HG03520 (cell line): ENCODE data around the gene TDG.

ENCODE experiments used
- ATAC-seq: cut with Tn5 transposase; IDR thresholded peaks from one replicate; pipeline ENCODE4 v1.9.1; 2021; ENCODE audit warnings: mild to moderate bottlenecking, moderate library complexity; ENCODE audit not compliant: unreplicated experiment

The TDG gene

DNA sequence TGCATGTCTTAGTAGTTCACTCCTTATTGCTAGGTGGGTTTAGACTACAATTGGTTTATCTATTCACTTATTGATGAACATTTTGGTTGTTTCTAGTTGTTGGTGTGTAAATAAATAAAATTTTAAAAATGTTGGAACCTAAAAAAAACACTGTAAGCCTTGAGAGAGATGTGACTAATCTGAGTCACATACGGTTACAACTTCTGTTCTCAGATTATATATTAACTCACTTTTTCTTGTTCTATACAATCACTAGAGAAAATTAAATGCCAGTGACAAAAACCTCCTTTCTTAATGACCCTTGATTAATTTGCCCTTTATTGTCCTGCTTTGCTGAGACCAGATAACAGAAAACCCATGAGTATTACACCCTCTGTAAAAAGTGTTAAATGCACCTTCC lies 7.1 kb upstream of the TDG start:
- no peak for ATAC-seq

DNA sequence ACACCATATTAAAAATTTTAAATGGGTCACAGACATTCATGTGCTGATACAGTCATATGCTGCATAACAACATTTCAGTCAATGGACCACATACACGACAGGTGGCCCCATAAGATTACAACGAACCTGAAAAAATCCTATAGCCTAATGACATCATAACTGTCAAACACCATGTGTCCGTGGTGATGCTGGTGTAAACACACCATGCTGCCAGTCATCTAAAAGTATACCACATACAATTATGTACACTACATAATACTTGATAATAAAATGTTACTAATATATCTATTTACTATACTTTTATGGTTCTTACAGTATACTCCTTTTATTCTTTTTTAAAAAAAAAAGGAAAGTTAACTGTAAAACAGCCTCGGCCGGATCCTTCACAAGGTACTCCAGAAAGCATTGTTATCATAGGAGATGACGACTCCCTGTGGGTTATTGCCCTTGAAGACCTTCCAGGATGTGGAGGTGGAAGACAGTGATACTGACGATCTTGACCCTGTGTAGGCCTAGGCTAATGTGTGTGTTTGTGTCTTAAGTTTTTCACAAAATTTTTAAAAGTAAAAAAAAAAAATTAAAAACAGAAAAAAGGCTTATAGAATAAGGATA lies 5.0 kb upstream of the TDG start:
- no peak for ATAC-seq

DNA sequence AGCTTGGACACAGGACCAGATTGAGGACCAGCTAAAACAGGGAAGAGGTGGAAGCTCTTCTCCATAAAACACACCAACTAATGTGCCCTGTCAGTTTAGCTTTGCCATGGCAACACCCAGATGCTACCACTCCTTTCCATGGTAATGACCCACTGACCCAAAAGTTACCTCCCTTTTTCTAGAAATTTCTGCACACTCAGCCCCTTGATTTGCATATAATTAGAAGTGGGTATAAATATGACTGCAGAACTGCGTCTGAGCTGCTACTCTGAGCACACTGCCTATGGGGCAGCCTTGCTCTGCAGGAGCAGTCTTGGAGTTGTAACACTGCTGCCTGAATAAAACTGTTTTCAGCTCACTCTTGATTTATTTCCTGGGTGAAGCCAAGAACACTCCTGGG lies 3.2 kb upstream of the TDG start:
- no peak for ATAC-seq

DNA sequence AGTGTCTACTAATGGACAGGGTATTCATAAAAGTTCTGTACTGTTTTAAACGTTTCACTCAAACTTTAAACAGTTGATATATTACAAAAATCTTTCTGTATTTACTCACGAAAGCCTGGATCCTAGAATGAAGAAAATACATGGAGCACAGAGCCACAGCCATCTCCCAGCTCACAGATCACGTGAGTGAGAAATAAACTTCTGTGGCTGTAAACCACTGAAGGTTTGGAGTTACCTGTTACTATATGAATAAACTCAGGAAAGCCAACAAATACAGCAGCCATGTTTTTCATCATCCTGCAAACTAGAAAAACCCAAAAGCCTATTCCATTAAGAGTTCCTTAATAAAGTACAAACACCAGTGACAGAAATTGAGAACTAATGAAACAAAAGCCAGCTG lies 867 bp upstream of the TDG start:
- no peak for ATAC-seq

DNA sequence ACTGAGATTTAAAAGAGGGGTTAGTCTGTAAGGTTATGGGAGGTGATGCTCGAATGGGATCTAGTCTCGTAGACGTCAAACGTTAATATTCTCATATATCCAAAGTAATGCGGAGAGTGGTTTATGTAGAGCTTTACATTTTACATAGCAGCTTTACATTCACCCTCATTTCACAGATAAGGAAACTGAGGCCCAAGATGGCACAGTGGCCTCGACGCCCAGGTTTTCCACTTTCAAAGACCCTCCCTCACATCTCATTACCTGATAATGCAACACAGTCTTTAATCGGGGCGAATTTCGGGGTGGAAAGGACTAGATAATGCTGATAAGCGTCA lies 450 bp upstream of the TDG start:
- no peak for ATAC-seq

DNA sequence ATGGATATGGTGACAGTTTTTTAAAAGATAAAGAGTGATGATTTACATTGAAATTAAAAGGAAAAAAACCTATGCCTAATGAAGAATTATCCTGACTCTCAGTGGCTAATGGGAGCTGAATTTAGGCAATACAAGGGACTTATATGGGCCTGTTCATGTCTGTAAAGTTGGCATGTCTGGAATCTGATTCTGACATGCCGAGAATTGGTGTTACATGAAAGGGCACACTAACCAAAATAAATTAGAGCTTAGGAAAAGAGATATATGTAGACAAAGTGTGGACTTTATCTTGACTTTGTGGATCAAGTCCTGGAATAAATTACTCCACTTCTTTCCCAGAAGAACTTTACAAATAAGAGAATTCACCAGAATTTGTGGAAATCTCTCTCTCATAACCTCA lies 1.1 kb downstream of the TDG start:
- ATAC-seq, result no peak

DNA sequence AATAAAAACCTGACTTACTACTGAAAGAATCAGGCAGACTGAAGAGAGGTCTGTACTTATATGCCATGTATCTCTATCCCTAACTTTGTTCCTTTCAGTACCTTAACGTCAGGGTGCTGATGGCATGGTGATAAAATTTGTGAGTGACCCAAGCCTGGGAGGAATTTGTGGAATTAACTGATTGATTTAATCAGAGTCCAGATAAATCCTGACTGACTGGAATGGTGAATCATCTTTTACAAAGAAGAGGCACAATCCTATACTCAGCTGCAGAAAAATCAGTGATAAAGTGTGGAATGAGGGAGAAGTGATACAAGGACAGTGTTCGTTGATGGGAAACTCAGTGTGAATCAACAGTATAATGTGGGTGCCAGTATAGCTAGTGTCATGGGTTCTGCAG lies 3.7 kb downstream of the TDG start:
- no peak for ATAC-seq

DNA sequence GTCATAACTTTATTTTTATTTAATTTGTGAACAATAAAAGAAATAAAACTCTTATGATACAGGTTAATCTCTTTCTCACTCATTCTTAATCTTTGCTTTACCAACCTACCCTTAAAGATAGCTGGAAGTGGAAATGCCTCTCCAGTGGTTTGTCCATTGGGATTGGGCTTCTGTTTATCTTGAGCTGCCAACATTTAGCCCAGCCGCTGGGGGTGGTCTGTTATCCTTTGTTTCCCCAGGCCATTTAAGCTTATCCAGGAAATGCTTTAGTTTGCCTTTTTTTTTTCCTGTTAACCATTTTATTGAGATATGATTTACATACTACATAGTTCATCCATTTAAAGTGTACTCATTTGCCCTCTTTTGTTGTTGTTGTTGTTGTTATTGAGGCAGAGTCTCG lies 8.2 kb downstream of the TDG start:
- ATAC-seq, result no peak

DNA sequence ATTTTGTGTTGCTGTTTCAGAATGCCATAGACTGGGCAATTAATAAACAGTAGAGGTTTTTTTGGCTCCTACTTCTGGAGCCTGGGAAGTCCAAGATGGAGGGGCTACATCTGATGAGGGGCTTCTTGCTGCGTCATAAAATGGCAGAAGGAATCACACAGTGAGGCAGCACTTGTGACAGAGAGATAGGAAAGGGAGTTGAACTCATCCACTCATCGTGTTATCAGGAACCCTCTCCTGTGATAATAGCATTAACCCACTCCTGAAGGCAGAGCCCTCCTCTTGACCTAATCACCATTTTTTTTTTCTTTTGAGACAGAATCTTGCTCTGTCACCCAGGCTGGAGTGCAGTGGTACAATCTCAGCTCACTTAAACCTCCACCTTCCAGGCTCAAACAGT lies 9.7 kb downstream of the TDG start:
- no peak for ATAC-seq

DNA sequence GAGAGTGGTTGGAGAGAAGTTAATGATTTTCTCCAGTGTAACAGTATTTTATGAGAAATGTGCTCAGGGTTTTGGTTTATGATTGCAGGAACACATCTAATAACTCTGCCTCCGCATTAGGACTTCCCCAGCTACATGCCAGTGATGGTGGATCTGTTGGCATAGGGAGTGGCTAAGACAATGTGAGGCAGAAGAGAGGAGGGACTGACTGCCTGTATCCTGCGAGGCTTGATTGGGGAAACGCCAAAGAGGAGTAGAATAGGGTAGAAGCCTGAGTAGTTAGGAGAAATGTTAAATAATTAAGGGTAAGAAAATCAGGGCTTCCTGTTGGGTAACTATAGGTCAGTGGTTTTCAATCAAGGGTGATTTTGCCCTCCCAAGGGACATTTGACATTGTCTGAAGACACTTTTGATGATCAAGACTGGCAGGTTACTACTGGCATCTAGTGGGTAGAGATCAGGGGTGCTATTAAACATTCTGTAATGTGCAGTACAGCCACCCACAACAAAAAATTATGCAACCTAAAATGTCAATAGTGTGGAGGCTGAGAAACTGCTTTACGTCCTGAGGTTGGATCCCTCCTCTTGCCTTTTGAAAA lies 12.8 kb downstream of the TDG start:
- no peak for ATAC-seq

DNA sequence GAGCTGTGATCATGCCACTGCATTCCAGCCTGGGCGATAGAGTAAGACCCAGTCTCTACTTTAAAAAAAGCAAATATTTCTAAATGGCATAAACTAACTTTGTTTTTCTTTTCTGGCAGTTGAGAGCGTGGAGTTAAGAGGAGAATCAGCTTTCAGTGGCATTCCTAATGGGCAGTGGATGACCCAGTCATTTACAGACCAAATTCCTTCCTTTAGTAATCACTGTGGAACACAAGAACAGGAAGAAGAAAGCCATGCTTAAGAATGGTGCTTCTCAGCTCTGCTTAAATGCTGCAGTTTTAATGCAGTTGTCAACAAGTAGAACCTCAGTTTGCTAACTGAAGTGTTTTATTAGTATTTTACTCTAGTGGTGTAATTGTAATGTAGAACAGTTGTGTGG lies 21.2 kb downstream of the TDG start:
- no peak for ATAC-seq

DNA sequence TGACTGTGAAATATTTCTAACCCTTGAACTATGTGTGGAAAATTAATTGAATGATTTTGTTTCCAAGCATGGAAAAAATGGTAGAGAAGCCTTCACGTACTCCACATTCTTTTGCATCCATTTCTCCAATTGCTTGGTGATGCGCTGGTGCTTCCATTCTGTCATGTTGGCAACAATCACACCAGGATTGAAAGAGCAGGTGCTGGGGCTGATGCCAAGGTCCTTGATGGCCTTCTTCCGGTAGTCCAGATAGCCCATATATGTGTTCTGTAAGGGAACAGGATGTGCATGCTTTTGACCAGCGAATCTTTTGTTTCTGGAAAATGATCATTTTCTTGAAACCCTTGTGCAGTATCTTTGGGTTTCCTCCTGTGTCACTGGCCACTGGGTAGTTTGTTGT lies 28.6 kb downstream of the TDG start:
- ATAC-seq, result no peak

DNA sequence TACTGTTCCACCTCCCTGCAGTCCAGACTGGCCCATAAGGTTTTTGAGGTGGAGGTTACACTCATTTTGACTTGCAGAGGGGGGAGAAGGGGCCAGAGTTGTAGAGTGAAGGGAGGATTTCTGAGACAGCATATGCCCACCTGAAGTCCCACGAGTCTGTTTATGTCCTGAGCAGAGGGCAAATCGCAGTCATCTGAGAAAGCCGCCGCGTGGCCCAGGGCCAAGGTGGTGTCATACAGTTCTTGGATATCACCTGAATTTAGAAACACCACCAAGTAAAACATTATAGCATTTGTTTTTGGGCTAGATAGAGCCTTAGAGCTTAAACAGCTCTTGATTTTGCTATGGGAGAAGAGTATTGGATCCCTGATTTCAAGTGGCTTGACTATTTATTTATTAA lies 30.9 kb downstream of the TDG start:
- ATAC-seq, result no peak

DNA sequence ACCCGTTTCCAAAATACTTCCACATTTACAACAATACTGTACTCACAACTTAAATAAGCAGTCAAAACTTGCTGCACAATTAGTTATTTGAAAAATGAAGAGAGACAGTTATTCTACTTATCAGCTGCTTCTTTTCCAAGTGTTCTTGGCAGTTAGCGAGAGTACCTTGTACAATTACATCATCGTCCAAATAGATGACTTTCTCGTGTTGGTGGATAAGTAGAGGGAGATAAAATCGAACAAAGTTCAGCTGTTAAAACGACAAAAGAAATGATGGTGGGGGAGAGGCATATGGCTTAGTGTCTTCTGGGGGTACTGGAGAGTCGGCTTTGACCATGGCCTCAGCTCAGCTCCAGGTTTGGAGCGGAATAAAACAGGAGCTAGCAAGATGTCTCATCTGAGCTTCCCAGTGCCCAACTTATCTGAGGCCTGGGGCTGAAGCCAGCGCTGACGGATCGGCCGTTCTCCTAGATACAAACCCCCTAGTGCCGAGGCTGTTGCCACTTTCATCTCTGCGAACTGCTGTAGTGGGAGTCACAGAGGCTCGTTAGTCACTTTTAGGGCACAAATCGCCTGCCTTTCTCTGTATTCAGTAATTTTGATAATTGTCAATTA lies 31.7 kb downstream of the TDG start:
- no peak for ATAC-seq

DNA sequence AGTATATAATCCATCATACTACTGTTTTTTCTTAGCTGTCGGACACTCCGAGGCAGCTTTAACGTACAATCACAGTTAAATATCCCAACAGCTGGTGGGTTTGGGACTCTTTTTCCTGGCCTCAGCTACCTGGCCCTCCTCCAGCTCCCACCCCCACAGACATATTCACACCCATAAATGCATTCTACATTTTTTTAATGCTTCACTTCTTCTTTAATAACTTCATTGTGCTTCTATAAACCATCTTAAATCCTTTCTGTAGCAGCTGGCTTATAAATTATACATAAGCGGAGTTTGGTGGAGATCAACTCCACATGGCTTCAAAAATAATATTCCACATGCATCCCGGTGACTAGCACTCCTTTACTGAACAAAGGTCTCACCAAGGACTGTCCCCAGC lies 33.3 kb downstream of the TDG start:
- no peak for ATAC-seq

DNA sequence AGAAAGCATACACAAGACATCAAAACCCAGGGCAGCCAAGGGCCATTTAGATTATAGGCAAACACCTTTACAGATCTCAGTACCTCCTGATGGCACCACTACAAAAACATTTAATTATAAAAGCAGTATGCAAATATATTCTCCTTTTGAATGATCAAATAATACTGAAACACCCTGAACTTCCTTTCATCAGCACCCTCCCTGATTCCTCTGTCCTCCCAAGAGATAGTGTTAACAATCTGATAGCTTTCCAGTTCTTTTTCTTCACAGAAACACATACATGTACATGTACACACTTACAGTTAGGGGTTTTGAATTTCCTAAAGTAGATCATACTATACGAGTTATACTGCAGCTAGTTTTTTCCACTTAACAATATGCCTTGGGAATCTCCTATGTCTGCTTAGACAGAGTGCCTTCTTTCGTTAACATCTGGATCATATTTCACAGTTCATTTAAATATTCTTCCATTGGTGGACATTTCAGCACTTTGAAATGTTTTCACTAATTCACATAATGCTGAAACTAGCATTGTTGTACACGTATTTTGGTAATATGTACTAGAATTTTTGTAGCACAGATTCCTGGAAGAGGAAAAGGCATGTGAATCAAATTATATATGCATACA lies 35.2 kb downstream of the TDG start:
- ATAC-seq, result no peak

DNA sequence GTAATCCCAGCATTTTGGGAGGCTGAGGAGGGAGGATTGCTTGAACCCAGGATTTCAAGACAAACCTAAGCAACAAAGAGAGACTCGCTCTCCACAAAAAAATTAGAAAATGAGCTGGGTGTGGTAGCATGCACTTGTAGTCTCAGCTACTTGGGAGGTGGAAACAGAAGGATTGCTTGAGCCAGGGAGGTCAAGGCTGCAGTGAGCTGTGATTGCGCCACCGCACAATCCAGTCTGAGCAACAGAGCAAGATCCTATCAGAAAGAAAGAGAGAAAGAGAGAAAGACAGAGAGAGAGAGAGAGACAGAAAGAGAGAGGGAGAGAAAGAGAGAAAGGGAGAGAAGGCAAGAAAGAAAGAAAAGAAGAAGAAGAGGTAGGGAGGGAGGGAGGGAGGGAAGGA lies 37.0 kb downstream of the TDG start:
- ATAC-seq, result no peak

DNA sequence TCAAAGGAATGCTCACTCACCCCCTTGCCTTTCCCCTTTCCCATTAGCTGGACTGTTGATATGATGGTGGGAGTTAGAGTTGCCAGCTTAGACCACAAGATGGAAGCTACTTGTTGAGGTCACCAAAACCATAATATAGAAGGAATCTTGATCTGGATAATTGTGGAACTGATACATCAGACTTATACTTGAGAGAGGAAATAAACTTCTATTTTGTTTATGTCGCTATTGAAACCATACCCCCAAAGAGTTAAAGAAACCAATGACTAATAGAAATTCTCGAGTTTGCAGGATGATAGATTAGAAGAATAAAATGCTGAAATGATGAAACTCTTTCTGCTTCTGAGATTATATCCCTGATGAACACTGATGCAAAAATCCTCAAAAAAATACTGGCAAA lies 37.9 kb downstream of the TDG start:
- no peak for ATAC-seq

DNA sequence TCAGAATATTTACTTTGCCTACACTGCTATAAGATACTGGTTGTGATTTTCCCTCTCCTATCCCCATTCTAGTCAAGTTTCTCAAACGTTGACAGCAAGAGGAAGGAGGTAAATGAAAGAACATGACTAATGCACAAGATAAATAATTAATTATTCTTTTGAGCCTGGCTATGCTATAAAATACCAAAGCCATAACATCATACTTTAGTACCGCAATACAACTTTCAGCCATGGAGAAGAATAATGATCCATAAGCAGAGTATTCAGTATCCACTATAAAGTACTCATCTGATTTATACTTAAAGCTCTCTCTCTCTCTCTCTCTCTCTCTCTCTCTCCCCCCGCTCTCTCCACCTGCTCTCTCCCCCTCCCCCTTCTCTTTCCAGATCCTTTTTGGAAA lies 41.3 kb downstream of the TDG start:
- no peak for ATAC-seq

DNA sequence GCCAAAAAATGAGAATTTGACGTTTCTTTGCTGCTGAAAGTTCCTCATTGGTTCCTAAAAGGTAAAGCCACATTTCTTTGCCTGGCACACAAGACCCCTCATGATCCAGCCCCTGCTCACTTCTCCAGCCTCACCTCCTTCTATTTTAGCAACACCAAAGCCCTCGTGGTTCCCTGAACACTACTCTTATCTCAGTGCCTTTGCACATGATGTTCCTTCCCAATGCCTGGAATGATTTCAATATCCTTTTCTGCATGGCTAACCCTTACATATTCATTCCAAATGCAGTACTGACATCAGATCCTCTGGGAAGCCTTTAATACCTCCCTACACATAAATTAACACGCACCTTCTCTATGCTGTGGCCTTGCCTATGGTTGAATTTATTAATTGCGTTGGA lies 44.4 kb downstream of the TDG start:
- ATAC-seq, result no peak

DNA sequence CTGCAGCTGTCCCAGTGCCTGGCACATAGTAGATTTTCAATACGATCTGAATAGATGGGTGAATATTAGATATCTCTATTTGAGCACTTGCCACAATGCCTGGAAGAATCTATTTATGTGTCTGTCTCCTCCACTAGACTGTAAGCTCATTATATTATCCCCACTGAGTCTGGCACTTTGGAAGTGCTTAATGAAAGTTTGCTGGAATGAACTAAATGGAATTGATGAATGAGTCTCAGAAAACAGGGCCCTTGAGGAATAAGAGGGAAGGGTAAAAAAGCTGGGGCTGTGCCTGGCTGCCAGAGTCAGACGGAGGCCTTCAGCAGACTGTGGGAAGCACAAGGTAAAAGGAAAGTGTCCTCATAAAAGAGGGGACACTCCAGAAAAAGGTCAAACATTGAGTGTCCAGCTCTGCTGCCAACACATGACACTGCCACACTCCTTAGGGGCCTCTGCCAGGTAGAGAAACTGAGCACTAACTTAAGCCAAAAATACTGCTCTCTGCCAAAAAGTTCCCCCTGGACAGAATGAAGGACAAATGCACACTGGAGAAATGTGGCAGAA lies 45.0 kb downstream of the TDG start:
- ATAC-seq, result no peak

DNA sequence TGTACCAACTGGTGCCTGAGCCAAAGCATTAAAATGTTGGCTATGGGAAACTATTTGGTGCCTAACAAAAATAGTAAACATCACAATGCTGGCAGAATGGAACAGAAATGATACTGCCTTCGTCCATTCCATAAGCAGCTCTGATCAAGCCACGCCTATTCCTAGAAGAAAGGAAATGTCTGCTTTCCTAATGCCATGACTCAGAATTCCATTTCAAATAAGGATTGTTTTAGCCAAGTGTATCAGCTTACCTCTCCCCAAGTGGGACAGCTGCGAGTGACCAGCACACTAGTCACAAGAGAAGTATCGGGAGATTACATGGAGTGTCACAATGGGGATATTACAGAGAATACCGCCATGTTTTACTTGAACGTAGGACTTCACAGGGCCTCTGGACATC lies 45.6 kb downstream of the TDG start:
- no peak for ATAC-seq
